ENCODE results near the gene GPR62. TPM values are rescaled to one million over a fixed set of nuclear protein-coding genes. Genes with fewer than 3 reads are reported as not detected.

GPR62 gene
- total and polyA plus RNA-seq, 4 donors: 1.2 to 4.6 (median 2.7) TPM

GRCh38 chr3:51968170-51968775 is 13.1 kb downstream of the GPR62 start:
- peak in 2 of 6 donors; percentile 70 to 72 for DNase-seq (ENCODE audit: low read depth in 4 of 6, low spot score in 6 of 6)
- peaks cover 70% of the 10 kb centered on the region for H3K4me1 ChIP-seq (ENCODE audit: control insufficient read depth, insufficient read depth, low read length)
- peaks cover 27% of the 10 kb centered on the region for H3K36me3 ChIP-seq (ENCODE audit: control insufficient read depth, insufficient read depth, low read length)
- H3K4me3 ChIP-seq (ENCODE audit: low read depth, low read length): peak overlapping the region; percentile 54
- WGBS (ENCODE audit: insufficient coverage): 22% methylated on average over 1 of the region's 11 CpGs
- H3K27ac ChIP-seq (ENCODE audit: low read depth, low read length): peak overlapping the region; percentile 83
- H3K9me3 ChIP-seq (ENCODE audit: control insufficient read depth, insufficient read depth, low read length): no peaks in the 10 kb centered on the region
- H3K27me3 ChIP-seq (ENCODE audit: control insufficient read depth, insufficient read depth, low read length): no peaks in the 10 kb centered on the region

GRCh38 chr3:51968883-51969678 is 13.9 kb downstream of the GPR62 start:
- H3K4me3 ChIP-seq (ENCODE audit: low read depth, low read length): no peak overlapping the region
- no peaks in the 10 kb centered on the region for H3K27me3 ChIP-seq (ENCODE audit: control insufficient read depth, insufficient read depth, low read length)
- H3K4me1 ChIP-seq (ENCODE audit: control insufficient read depth, insufficient read depth, low read length): peaks cover 70% of the 10 kb centered on the region
- peaks cover 22% of the 10 kb centered on the region for H3K36me3 ChIP-seq (ENCODE audit: control insufficient read depth, insufficient read depth, low read length)
- no peak overlapping the region for H3K27ac ChIP-seq (ENCODE audit: low read depth, low read length)
- no peak for DNase-seq (ENCODE audit: low read depth in 4 of 6, low spot score in 6 of 6)
- no peaks in the 10 kb centered on the region for H3K9me3 ChIP-seq (ENCODE audit: control insufficient read depth, insufficient read depth, low read length)
- WGBS (ENCODE audit: insufficient coverage): 91% methylated on average over 5 of the region's 6 CpGs

GRCh38 chr3:51969841-51970240 is 14.7 kb downstream of the GPR62 start:
- H3K36me3 ChIP-seq (ENCODE audit: control insufficient read depth, insufficient read depth, low read length): peaks cover 17% of the 10 kb centered on the region
- H3K27me3 ChIP-seq (ENCODE audit: control insufficient read depth, insufficient read depth, low read length): no peaks in the 10 kb centered on the region
- H3K27ac ChIP-seq (ENCODE audit: low read depth, low read length): no peak overlapping the region
- no peak overlapping the region for H3K4me3 ChIP-seq (ENCODE audit: low read depth, low read length)
- no peaks in the 10 kb centered on the region for H3K9me3 ChIP-seq (ENCODE audit: control insufficient read depth, insufficient read depth, low read length)
- no peak for DNase-seq (ENCODE audit: low read depth in 4 of 6, low spot score in 6 of 6)
- WGBS (ENCODE audit: insufficient coverage): 28% methylated on average over 4 of the region's 4 CpGs
- peaks cover 70% of the 10 kb centered on the region for H3K4me1 ChIP-seq (ENCODE audit: control insufficient read depth, insufficient read depth, low read length)

GRCh38 chr3:51970606-51971300 is 15.6 kb downstream of the GPR62 start:
- Histone ChIP-seq H3K27me3 (ENCODE audit: control insufficient read depth, insufficient read depth, low read length) (no peaks in the 10 kb centered on the region), H3K27ac (ENCODE audit: low read depth, low read length) (no peak overlapping the region)
- 76% methylated on average over 5 of the region's 6 CpGs for WGBS (ENCODE audit: insufficient coverage)

GRCh38 chr3:51971350-51971749 is 16.2 kb downstream of the GPR62 start:
- no peak overlapping the region for H3K4me3 ChIP-seq (ENCODE audit: low read depth, low read length)
- DNase-seq (ENCODE audit: low read depth in 4 of 6, low spot score in 6 of 6): no peak
- H3K36me3 ChIP-seq (ENCODE audit: control insufficient read depth, insufficient read depth, low read length): peaks cover 14% of the 10 kb centered on the region
- 94% methylated on average over 11 of the region's 11 CpGs for WGBS (ENCODE audit: insufficient coverage)
- H3K27me3 ChIP-seq (ENCODE audit: control insufficient read depth, insufficient read depth, low read length): no peaks in the 10 kb centered on the region
- no peak overlapping the region for H3K27ac ChIP-seq (ENCODE audit: low read depth, low read length)
- H3K9me3 ChIP-seq (ENCODE audit: control insufficient read depth, insufficient read depth, low read length): no peaks in the 10 kb centered on the region
- H3K4me1 ChIP-seq (ENCODE audit: control insufficient read depth, insufficient read depth, low read length): peaks cover 64% of the 10 kb centered on the region

More at GRCh38 chr3:51970606-51971300, 15.6 kb downstream of the GPR62 start:
- peaks cover 64% of the 10 kb centered on the region for H3K4me1 ChIP-seq (ENCODE audit: control insufficient read depth, insufficient read depth, low read length)
- no peak for DNase-seq (ENCODE audit: low read depth in 4 of 6, low spot score in 6 of 6)
- no peaks in the 10 kb centered on the region for H3K9me3 ChIP-seq (ENCODE audit: control insufficient read depth, insufficient read depth, low read length)
- H3K4me3 ChIP-seq (ENCODE audit: low read depth, low read length): no peak overlapping the region
- H3K36me3 ChIP-seq (ENCODE audit: control insufficient read depth, insufficient read depth, low read length): peaks cover 17% of the 10 kb centered on the region

- Histone ChIP-seq H3K4me3 (ENCODE audit: low read depth, low read length) (peak overlapping the region; percentile 83), H3K4me1 (ENCODE audit: control insufficient read depth, insufficient read depth, low read length) (peaks cover 47% of the 10 kb centered on the region), H3K9me3 (ENCODE audit: control insufficient read depth, insufficient read depth, low read length) (no peaks in the 10 kb centered on the region), H3K36me3 (ENCODE audit: control insufficient read depth, insufficient read depth, low read length) (peaks cover 22% of the 10 kb centered on the region), H3K27me3 (ENCODE audit: control insufficient read depth, insufficient read depth, low read length) (no peaks in the 10 kb centered on the region), H3K27ac (ENCODE audit: low read depth, low read length) (peak overlapping the region; percentile 85)
- 35% methylated on average over 29 of the region's 30 CpGs for WGBS (ENCODE audit: insufficient coverage)
- DNase-seq (ENCODE audit: low read depth in 4 of 6, low spot score in 6 of 6): no peak
These were observed 19.2 kb downstream of the GPR62 start for GRCh38 chr3:51974277-51974962.

- no peaks in the 10 kb centered on the region for H3K9me3 ChIP-seq (ENCODE audit: control insufficient read depth, insufficient read depth, low read length)
- H3K27me3 ChIP-seq (ENCODE audit: control insufficient read depth, insufficient read depth, low read length): no peaks in the 10 kb centered on the region
- H3K27ac ChIP-seq (ENCODE audit: low read depth, low read length): peak within 1 kb of the TSS; percentile 85
- WGBS (ENCODE audit: insufficient coverage): under 1% methylated on average over 63 of the region's 63 CpGs
- peaks cover 40% of the 10 kb centered on the region for H3K4me1 ChIP-seq (ENCODE audit: control insufficient read depth, insufficient read depth, low read length)
- peak in 3 of 6 donors; percentile 54 to 92 (median 92) for DNase-seq (ENCODE audit: low read depth in 4 of 6, low spot score in 6 of 6)
- H3K4me3 ChIP-seq (ENCODE audit: low read depth, low read length): peak within 1 kb of the TSS; percentile 83
- H3K36me3 ChIP-seq (ENCODE audit: control insufficient read depth, insufficient read depth, low read length): peaks cover 26% of the 10 kb centered on the region
These were observed 20.0 kb downstream of the GPR62 start, which contains the start of gene ABHD14A for GRCh38 chr3:51974963-51975851. Gene ABHD14A (plus strand): TSS chr3:51975064. CDS start chr3:51975136, 72 bp downstream.

- H3K9me3 ChIP-seq (ENCODE audit: control insufficient read depth, insufficient read depth, low read length): no peaks in the 10 kb centered on the region
- 4% methylated on average over 31 of the region's 46 CpGs for WGBS (ENCODE audit: insufficient coverage)
- peak in 5 of 6 donors; percentile 81 to 96 (median 87) for DNase-seq (ENCODE audit: low read depth in 4 of 6, low spot score in 6 of 6)
- peak overlapping the region; percentile 85 for H3K27ac ChIP-seq (ENCODE audit: low read depth, low read length)
- peaks cover 39% of the 10 kb centered on the region for H3K4me1 ChIP-seq (ENCODE audit: control insufficient read depth, insufficient read depth, low read length)
- H3K4me3 ChIP-seq (ENCODE audit: low read depth, low read length): peak overlapping the region; percentile 46
- no peaks in the 10 kb centered on the region for H3K27me3 ChIP-seq (ENCODE audit: control insufficient read depth, insufficient read depth, low read length)
- peaks cover 34% of the 10 kb centered on the region for H3K36me3 ChIP-seq (ENCODE audit: control insufficient read depth, insufficient read depth, low read length)
These were observed 20.8 kb downstream of the GPR62 start for GRCh38 chr3:51975852-51976549.

Data from spinal cord (tissue), 10 donors.